HEK293 (cell line): Measurements from ENCODE around the gene MYBPH.

Source experiments
- CTCF ChIA-PET: fragments of 350-600 bp; formaldehyde crosslinking; extraction: SDS; loops from one replicate; lab custom pipeline; 2021; ENCODE audit warnings: antibody characterized with exemption; lab: Yijun Ruan, JAX
- POLR2A ChIA-PET: fragments of 300-600 bp; formaldehyde crosslinking; extraction: SDS; loops from one replicate; lab custom pipeline; 2020; ENCODE audit warnings: antibody characterized with exemption, inconsistent platforms; lab: Yijun Ruan, JAX
- H3K27ac ChIP-seq: fragments of 200-500 bp; sonication (Bioruptor generic); 2 replicates; pipeline ENCODE4 v1.5.1; 2014; ENCODE audit warnings: low read depth, low read length, control low read depth, inconsistent platforms; ENCODE audit errors: extremely low read depth
- H3K36me3 ChIP-seq, 2 experiments: fragments of 200-500 bp in 1 of 2; sonication (Bioruptor generic) in 1 of 2; 1 replicate in 1 of 2; 2 replicates in 1 of 2; pipeline ENCODE4 v1.5.1; 2014 to 2017; ENCODE audit warnings: inconsistent platforms in 2 of 2, low read length in 2 of 2; ENCODE audit not compliant: control insufficient read depth in 2 of 2, insufficient read depth in 1 of 2
- H3K4me1 ChIP-seq: fragments of 200-500 bp; sonication (Bioruptor generic); 2 replicates; pipeline ENCODE4 v1.5.1; 2014; ENCODE audit warnings: mild to moderate bottlenecking, low read length, inconsistent platforms; ENCODE audit not compliant: control insufficient read depth, insufficient read depth
- H3K4me3 ChIP-seq: 2 replicates; pipeline ENCODE4 v1.5.1; 2011; ENCODE audit warnings: low read depth, mild to moderate bottlenecking, control low read depth, low read length, moderate library complexity
- H3K9me3 ChIP-seq: fragments of 200-500 bp; sonication (Bioruptor generic); 2 replicates; pipeline ENCODE4 v1.5.1; 2014; ENCODE audit warnings: low read depth, low read length, inconsistent platforms; ENCODE audit not compliant: control insufficient read depth, insufficient read depth
- CTCF ChIP-seq: fragments of 450-650 bp; formaldehyde crosslinking; IDR thresholded peaks from 2 replicates; pipeline ENCODE4 v1.5.1; 2016; ENCODE audit warnings: missing biosample characterization, missing genetic modification characterization
- GLIS1 ChIP-seq: fragments of 450-650 bp; formaldehyde crosslinking; IDR thresholded peaks from 2 replicates; pipeline ENCODE4 v1.5.1; 2016; ENCODE audit warnings: missing biosample characterization, missing genetic modification characterization
- KLF1 ChIP-seq: fragments of 450-650 bp; formaldehyde crosslinking; IDR thresholded peaks from 2 replicates; pipeline ENCODE4 v1.5.1; 2016; ENCODE audit warnings: missing biosample characterization, missing genetic modification characterization
- KLF17 ChIP-seq: fragments of 450-650 bp; formaldehyde crosslinking; IDR thresholded peaks from 2 replicates; pipeline ENCODE4 v1.5.1; 2016; ENCODE audit warnings: missing biosample characterization, missing genetic modification characterization
- KLF9 ChIP-seq: fragments of 450-650 bp; formaldehyde crosslinking; IDR thresholded peaks from 2 replicates; pipeline ENCODE4 v1.5.1; 2016; ENCODE audit warnings: missing biosample characterization, missing genetic modification characterization, low read depth
- OSR2 ChIP-seq: fragments of 450-650 bp; formaldehyde crosslinking; IDR thresholded peaks from 2 replicates; pipeline ENCODE4 v1.5.1; 2016; ENCODE audit warnings: missing biosample characterization, missing genetic modification characterization
- SCRT2 ChIP-seq: fragments of 450-650 bp; formaldehyde crosslinking; IDR thresholded peaks from 2 replicates; pipeline ENCODE4 v1.5.1; 2016; ENCODE audit warnings: missing biosample characterization, missing genetic modification characterization
- SP2 ChIP-seq: fragments of 450-650 bp; formaldehyde crosslinking; IDR thresholded peaks from 2 replicates; pipeline ENCODE4 v1.5.1; 2016; ENCODE audit warnings: missing biosample characterization, missing genetic modification characterization
- ZBTB20 ChIP-seq: fragments of 450-650 bp; formaldehyde crosslinking; IDR thresholded peaks from 2 replicates; pipeline ENCODE4 v1.5.1; 2016; ENCODE audit warnings: missing biosample characterization, missing genetic modification characterization
- ZBTB6 ChIP-seq: fragments of 450-650 bp; formaldehyde crosslinking; IDR thresholded peaks from 2 replicates; pipeline ENCODE4 v1.5.1; 2017; ENCODE audit warnings: missing biosample characterization, missing genetic modification characterization
- ZNF146 ChIP-seq: fragments of 450-650 bp; formaldehyde crosslinking; IDR thresholded peaks from 2 replicates; pipeline ENCODE4 v1.5.1; 2016; ENCODE audit warnings: missing biosample characterization, missing genetic modification characterization
- ZNF157 ChIP-seq: fragments of 450-650 bp; formaldehyde crosslinking; IDR thresholded peaks from 2 replicates; pipeline ENCODE4 v1.5.1; 2016; ENCODE audit warnings: missing biosample characterization, missing genetic modification characterization
- ZNF174 ChIP-seq: fragments of 450-650 bp; formaldehyde crosslinking; IDR thresholded peaks from 2 replicates; pipeline ENCODE4 v1.5.0; 2017; ENCODE audit warnings: missing biosample characterization, mild to moderate bottlenecking, missing genetic modification characterization
- ZNF175 ChIP-seq: fragments of 450-650 bp; formaldehyde crosslinking; IDR thresholded peaks from 2 replicates; pipeline ENCODE4 v1.5.1; 2016; ENCODE audit warnings: missing biosample characterization, missing genetic modification characterization
- ZNF280C ChIP-seq: fragments of 450-650 bp; formaldehyde crosslinking; IDR thresholded peaks from 2 replicates; pipeline ENCODE4 v1.5.1; 2016; ENCODE audit warnings: missing biosample characterization, missing genetic modification characterization
- ZNF350 ChIP-seq: fragments of 450-650 bp; formaldehyde crosslinking; IDR thresholded peaks from 2 replicates; pipeline ENCODE4 v1.5.0; 2017; ENCODE audit warnings: missing biosample characterization, mild to moderate bottlenecking, missing genetic modification characterization
- ZNF521 ChIP-seq: fragments of 450-650 bp; formaldehyde crosslinking; IDR thresholded peaks from 2 replicates; pipeline ENCODE4 v1.5.1; 2017; ENCODE audit warnings: missing biosample characterization, mild to moderate bottlenecking, missing genetic modification characterization
- ZNF585B ChIP-seq: fragments of 450-650 bp; formaldehyde crosslinking; IDR thresholded peaks from 2 replicates; pipeline ENCODE4 v1.5.1; 2016; ENCODE audit warnings: missing biosample characterization, missing genetic modification characterization
- ZNF624 ChIP-seq: fragments of 450-650 bp; formaldehyde crosslinking; IDR thresholded peaks from 2 replicates; pipeline ENCODE4 v1.5.1; 2017; ENCODE audit warnings: missing biosample characterization, missing genetic modification characterization

The MYBPH gene

GRCh38 chr1:203166192-203166940 is 9.3 kb downstream of the MYBPH start:
- no peak for TF ChIP-seq ZNF175 (tag by site-specific recombination)
- TF ChIP-seq GLIS1 (tag by site-specific recombination), result peak; percentile 27; the same call in 1 of the 2 replicates
- TF ChIP-seq ZNF146, result no peak
- TF ChIP-seq KLF17, result 0 out of 2 replicates have a peak, but pooled peaks have one; percentile 27
- no peak for TF ChIP-seq ZNF521 (tag by site-specific recombination)
- TF ChIP-seq ZBTB20, result no peak
- no peak for TF ChIP-seq ZNF624 (tag by site-specific recombination)
- no peak for TF ChIP-seq ZNF280C (tag by site-specific recombination)
- no peak for TF ChIP-seq KLF1 (tag by site-specific recombination)
- no peak for TF ChIP-seq SP2 (tag by site-specific recombination)
- no peak for TF ChIP-seq ZNF350 (tag by site-specific recombination)
- no peak for TF ChIP-seq KLF9 (tag by site-specific recombination)
- TF ChIP-seq CTCF (tag by site-specific recombination), result peak; percentile 56; the same call in 1 of the 2 replicates
- no peak for TF ChIP-seq SCRT2 (tag by site-specific recombination)
- no peak overlapping the region for H3K4me3 ChIP-seq
- no peak overlapping the region for H3K27ac ChIP-seq
- no peaks in the 10 kb centered on the region for H3K4me1 ChIP-seq
- H3K36me3 ChIP-seq, result peaks cover 0 to 2% of the 10 kb centered on the region in 2 experiments; a peak in 1 of 3 replicates
- CTCF ChIA-PET, result interaction anchor here (0.5 to 3.1 kb wide), 6 partner anchors 18 to 127 kb away, joined by 3 to 11 read pairs (median 4); no protein-coding TSS in a partner anchor
- no peaks in the 10 kb centered on the region for H3K9me3 ChIP-seq
- POLR2A ChIA-PET, result no interaction called here

- TF ChIP-seq ZNF157 (tag by site-specific recombination), result no peak
- TF ChIP-seq ZBTB6 (tag by site-specific recombination), result no peak
- TF ChIP-seq ZNF174 (tag by site-specific recombination), result no peak
- no peak for TF ChIP-seq ZNF585B (tag by site-specific recombination)
- TF ChIP-seq OSR2, result no peak
- CTCF ChIA-PET, result interaction anchor here (0.5 to 3.1 kb wide), 5 partner anchors 18 to 127 kb away, joined by 3 to 11 read pairs (median 4); no protein-coding TSS in a partner anchor
- Histone ChIP-seq H3K9me3 (no peaks in the 10 kb centered on the region), H3K4me1 (no peaks in the 10 kb centered on the region), H3K36me3 (peaks cover 0 to 2% of the 10 kb centered on the region in 2 experiments; a peak in 1 of 3 replicates), H3K4me3 (no peak overlapping the region), H3K27ac (no peak overlapping the region)
- POLR2A ChIA-PET, result no interaction called here
These were observed 9.8 kb downstream of the MYBPH start for GRCh38 chr1:203165800-203166161.
